B cell (primary cell): ENCODE measurements around the gene NAV1.

Experiments
- EZH2 ChIP-seq: IDR thresholded peaks from 2 replicates; pipeline ENCODE4 v1.6.1; 2012; ENCODE audit warnings: borderline replicate concordance, low read depth, mild to moderate bottlenecking, moderate library complexity, low read length; ENCODE audit not compliant: insufficient read depth, poor library complexity, severe bottlenecking
- TF ChIP-seq, protein P1 (sequence below): fragments of 200-600 bp; IDR thresholded peaks from one replicate; pipeline ENCODE4 v1.8.0; 2022; ENCODE audit warnings: antibody characterized with exemption, mild to moderate bottlenecking

- TF ChIP-seq, protein P1, sequence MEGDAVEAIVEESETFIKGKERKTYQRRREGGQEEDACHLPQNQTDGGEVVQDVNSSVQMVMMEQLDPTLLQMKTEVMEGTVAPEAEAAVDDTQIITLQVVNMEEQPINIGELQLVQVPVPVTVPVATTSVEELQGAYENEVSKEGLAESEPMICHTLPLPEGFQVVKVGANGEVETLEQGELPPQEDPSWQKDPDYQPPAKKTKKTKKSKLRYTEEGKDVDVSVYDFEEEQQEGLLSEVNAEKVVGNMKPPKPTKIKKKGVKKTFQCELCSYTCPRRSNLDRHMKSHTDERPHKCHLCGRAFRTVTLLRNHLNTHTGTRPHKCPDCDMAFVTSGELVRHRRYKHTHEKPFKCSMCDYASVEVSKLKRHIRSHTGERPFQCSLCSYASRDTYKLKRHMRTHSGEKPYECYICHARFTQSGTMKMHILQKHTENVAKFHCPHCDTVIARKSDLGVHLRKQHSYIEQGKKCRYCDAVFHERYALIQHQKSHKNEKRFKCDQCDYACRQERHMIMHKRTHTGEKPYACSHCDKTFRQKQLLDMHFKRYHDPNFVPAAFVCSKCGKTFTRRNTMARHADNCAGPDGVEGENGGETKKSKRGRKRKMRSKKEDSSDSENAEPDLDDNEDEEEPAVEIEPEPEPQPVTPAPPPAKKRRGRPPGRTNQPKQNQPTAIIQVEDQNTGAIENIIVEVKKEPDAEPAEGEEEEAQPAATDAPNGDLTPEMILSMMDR: no peak
- no peak for TF ChIP-seq EZH2
Measured at GRCh38 chr1:201505503-201505890, 33.4 kb upstream of the NAV1 start.
